Neural progenitor cell (in vitro differentiated cells): ENCODE results near the gene OR2V2. TPM values are rescaled to one million over a fixed set of nuclear protein-coding genes. Genes with fewer than 3 reads are reported as not detected.

Source experiments
- DNase-seq: peaks from one replicate; pipeline ENCODE4 v3.0.0-alpha.2; 2016; ENCODE audit warnings: low spot score
- H2AFZ ChIP-seq: fragments of 200-600 bp; sonication (generic); replicated peaks from 2 replicates; pipeline ENCODE4 v1.6.1; 2016; ENCODE audit warnings: antibody characterized with exemption
- H3F3A ChIP-seq: fragments of 200-600 bp; sonication (generic); 2 replicates; pipeline ENCODE4 v1.6.1; 2016; ENCODE audit warnings: antibody characterized with exemption, low read depth
- H3K27ac ChIP-seq: fragments of 200-600 bp; sonication (generic); 2 replicates; pipeline ENCODE4 v1.5.1; 2016; ENCODE audit warnings: mild to moderate bottlenecking
- H3K27me3 ChIP-seq: fragments of 200-600 bp; sonication (generic); 2 replicates; pipeline ENCODE4 v1.6.1; 2016; ENCODE audit warnings: mild to moderate bottlenecking, moderate library complexity
- H3K36me3 ChIP-seq: fragments of 200-600 bp; sonication (generic); 2 replicates; pipeline ENCODE4 v1.5.1; 2016
- H3K4me1 ChIP-seq: fragments of 200-600 bp; sonication (generic); 2 replicates; pipeline ENCODE4 v1.6.1; 2016; ENCODE audit warnings: mixed run types
- H3K4me2 ChIP-seq: fragments of 200-600 bp; sonication (generic); 2 replicates; pipeline ENCODE4 v1.6.1; 2016
- H3K4me3 ChIP-seq: fragments of 200-600 bp; sonication (generic); 2 replicates; pipeline ENCODE4 v1.5.1; 2016
- H3K79me2 ChIP-seq: fragments of 200-600 bp; sonication (generic); 2 replicates; pipeline ENCODE4 v1.6.1; 2016; ENCODE audit warnings: low read depth
- H3K9ac ChIP-seq: fragments of 200-600 bp; sonication (generic); 2 replicates; pipeline ENCODE4 v1.6.1; 2016
- H3K9me3 ChIP-seq: fragments of 200-600 bp; sonication (generic); 2 replicates; pipeline ENCODE4 v1.5.1; 2016; ENCODE audit warnings: low read depth
- H4K20me1 ChIP-seq: fragments of 200-600 bp; sonication (generic); 2 replicates; pipeline ENCODE4 v1.6.1; 2016; ENCODE audit warnings: low read depth
- H3K27ac Mint-ChIP-seq: 3 replicates; pipeline ENCODE4 v1.8.0; 2021; ENCODE audit warnings: mixed read lengths
- H3K27me3 Mint-ChIP-seq: 2 replicates; pipeline ENCODE4 v1.8.0; 2022; ENCODE audit warnings: low read depth, mild to moderate bottlenecking, inconsistent platforms, moderate library complexity, mixed read lengths; ENCODE audit not compliant: insufficient read depth
- H3K36me3 Mint-ChIP-seq: 3 replicates; pipeline ENCODE4 v1.8.0; 2021; ENCODE audit warnings: mixed read lengths
- H3K4me1 Mint-ChIP-seq: 3 replicates; pipeline ENCODE4 v1.8.0; 2021; ENCODE audit warnings: mixed read lengths
- H3K4me3 Mint-ChIP-seq: 3 replicates; pipeline ENCODE4 v1.8.0; 2021; ENCODE audit warnings: mild to moderate bottlenecking, moderate library complexity, mixed read lengths
- H3K9me3 Mint-ChIP-seq: 3 replicates; pipeline ENCODE4 v1.8.0; 2020; ENCODE audit warnings: mixed read lengths
- EZH2 ChIP-seq: fragments of 200-600 bp; sonication (generic); IDR thresholded peaks from 2 replicates; pipeline ENCODE4 v1.6.1; 2017; ENCODE audit warnings: antibody characterized with exemption, mild to moderate bottlenecking, moderate library complexity
- EZH2phosphoT487 ChIP-seq: fragments of 200-600 bp; sonication (generic); IDR thresholded peaks from 2 replicates; pipeline ENCODE4 v1.6.1; 2017; ENCODE audit warnings: antibody characterized with exemption
- total RNA-seq: library from RNA; depleted of rRNA; stranded (reverse); fragments of >200 nt; gene quantifications from 2 replicates; pipeline ENCODE4 v1.2.3, GENCODE V29; 2015; ENCODE audit warnings: low replicate concordance
- TF ChIP-seq, protein P1 (sequence below): fragments of 200-600 bp; sonication (generic); IDR thresholded peaks from 2 replicates; pipeline ENCODE4 v1.5.1; 2017; ENCODE audit warnings: antibody characterized with exemption, mild to moderate bottlenecking

The OR2V2 gene
- total RNA-seq, 1 donor from 2014 or later, result not detected

- peak; percentile 53 for DNase-seq
- Histone ChIP-seq H3K27ac (no peak overlapping the region), H3K9me3 (no peaks in the 10 kb centered on the region), H3K4me1 (peaks cover 2% of the 10 kb centered on the region), H3K27me3 (peaks cover 45% of the 10 kb centered on the region), H3K9ac (no peak overlapping the region), H3F3A (peaks cover 16% of the 10 kb centered on the region), H3K79me2 (no peaks in the 10 kb centered on the region), H3K36me3 (no peaks in the 10 kb centered on the region), H2AFZ (no peak overlapping the region), H4K20me1 (peaks cover 25% of the 10 kb centered on the region), H3K4me2 (peak overlapping the region; percentile 97), H3K4me3 (peak overlapping the region; percentile 88)
- Mint-ChIP-seq H3K27me3 (peaks cover 49% of the 10 kb centered on the region), H3K4me3 (peak overlapping the region; percentile 99), H3K4me1 (peaks cover 31% of the 10 kb centered on the region), H3K36me3 (peaks cover 8% of the 10 kb centered on the region), H3K27ac (no peak overlapping the region), H3K9me3 (peaks cover 22% of the 10 kb centered on the region)
- TF ChIP-seq, protein P1, sequence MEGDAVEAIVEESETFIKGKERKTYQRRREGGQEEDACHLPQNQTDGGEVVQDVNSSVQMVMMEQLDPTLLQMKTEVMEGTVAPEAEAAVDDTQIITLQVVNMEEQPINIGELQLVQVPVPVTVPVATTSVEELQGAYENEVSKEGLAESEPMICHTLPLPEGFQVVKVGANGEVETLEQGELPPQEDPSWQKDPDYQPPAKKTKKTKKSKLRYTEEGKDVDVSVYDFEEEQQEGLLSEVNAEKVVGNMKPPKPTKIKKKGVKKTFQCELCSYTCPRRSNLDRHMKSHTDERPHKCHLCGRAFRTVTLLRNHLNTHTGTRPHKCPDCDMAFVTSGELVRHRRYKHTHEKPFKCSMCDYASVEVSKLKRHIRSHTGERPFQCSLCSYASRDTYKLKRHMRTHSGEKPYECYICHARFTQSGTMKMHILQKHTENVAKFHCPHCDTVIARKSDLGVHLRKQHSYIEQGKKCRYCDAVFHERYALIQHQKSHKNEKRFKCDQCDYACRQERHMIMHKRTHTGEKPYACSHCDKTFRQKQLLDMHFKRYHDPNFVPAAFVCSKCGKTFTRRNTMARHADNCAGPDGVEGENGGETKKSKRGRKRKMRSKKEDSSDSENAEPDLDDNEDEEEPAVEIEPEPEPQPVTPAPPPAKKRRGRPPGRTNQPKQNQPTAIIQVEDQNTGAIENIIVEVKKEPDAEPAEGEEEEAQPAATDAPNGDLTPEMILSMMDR, result no peak
- TF ChIP-seq EZH2 (peak; percentile 74), EZH2phosphoT487 (peak; percentile 84)
These were observed 42.8 kb downstream of the OR2V2 start for GRCh38 chr5:181189962-181190710.

DNA sequence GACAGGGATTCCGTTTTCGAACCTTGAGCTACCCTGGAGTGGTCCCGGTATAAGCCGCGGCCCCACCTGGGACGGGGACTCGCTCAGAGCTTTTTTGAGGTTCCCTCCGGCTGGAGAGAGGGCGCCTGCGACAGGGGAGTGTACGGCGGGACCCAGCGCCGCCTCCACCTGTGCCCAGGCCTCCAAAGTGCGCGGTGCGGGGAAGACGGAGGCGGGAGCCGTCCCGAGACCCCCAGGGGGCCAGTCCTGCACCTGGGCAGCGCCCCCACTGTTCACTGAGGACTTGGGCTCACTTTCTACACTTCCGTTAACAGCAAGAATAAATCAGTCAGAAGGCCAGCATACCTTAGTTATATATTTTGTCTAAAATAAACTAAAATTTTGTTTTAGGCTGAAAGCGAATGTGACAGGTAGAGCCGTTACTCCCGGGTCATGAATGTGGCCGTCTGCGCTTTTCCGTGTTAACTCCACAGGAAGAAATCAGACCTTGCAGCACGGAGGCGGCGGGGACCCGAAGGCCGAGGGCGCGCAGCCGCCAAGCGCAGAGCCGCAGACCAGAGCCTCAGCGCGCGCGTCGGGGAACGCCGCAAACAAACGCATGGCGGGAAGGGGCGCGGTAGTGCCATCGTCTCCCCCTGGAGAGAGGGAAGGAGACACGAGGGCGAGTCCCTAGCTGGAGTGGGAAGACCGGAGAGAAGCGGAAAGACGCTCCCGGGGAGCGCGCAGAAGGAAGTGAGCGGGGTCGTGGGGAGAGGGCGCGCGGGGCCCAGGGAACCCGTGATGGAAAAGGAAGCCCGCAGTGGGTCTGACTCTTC, 43.5 kb downstream of the OR2V2 start:
- Mint-ChIP-seq H3K9me3 (peaks cover 22% of the 10 kb centered on the region), H3K36me3 (peaks cover 8% of the 10 kb centered on the region), H3K4me3 (peak overlapping the region; percentile 99), H3K4me1 (peaks cover 31% of the 10 kb centered on the region), H3K27ac (peak overlapping the region; percentile 97), H3K27me3 (peaks cover 49% of the 10 kb centered on the region)
- peak; percentile 80 for DNase-seq
- Histone ChIP-seq H3K4me3 (peak overlapping the region; percentile 88), H3K4me2 (peak overlapping the region; percentile 97), H2AFZ (peak overlapping the region; percentile 78), H3F3A (peaks cover 16% of the 10 kb centered on the region), H4K20me1 (peaks cover 25% of the 10 kb centered on the region), H3K4me1 (peaks cover 2% of the 10 kb centered on the region), H3K36me3 (no peaks in the 10 kb centered on the region), H3K79me2 (no peaks in the 10 kb centered on the region), H3K9me3 (no peaks in the 10 kb centered on the region), H3K27ac (no peak overlapping the region), H3K9ac (no peak overlapping the region), H3K27me3 (peaks cover 45% of the 10 kb centered on the region)
- TF ChIP-seq EZH2, result peak; percentile 91
- peak; percentile 71 for TF ChIP-seq EZH2phosphoT487
- TF ChIP-seq, protein P1, result peak; percentile 33

DNA sequence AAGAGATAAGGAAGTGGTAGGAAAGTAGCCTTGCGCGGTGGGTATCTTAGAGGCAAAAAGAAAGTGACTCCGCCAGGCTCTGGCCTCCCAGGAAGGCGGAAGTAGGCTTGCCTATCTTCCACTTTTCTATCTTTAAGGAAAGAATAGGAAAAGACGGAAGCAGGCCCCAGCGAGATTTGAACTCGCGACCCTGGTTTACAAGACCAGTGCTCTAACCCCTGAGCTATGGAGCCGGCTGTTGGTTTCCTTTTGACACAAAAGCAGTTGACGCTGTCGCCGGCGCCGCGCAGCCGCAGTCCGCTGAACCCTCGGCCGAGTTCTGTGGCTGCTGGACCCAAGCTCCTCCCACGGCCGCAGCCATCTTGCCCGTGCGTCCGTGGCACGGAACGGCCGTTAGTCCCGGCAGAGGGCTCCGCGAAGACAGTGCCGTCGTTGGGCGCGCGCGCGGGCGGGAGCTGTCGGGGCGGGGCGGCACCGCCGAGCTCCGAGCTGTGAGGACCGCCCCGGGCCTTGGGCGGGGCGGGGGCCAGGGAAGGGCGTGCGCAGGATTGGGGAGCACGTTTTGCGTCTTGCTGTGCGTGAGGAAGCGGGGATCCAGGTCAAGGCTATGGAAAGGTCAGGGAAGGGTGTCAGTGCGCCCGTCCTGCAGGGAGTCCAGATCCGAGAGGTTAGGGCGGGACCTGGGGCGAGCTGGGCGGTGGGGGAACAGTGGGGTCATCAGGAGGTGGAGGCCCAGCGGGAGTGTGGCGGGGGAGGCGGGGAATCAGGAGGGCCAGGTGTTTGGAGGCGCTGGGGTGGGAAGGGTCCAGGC, 44.3 kb downstream of the OR2V2 start:
- Mint-ChIP-seq H3K27me3 (peaks cover 51% of the 10 kb centered on the region), H3K4me3 (peak overlapping the region; percentile 99), H3K36me3 (peaks cover 8% of the 10 kb centered on the region), H3K9me3 (peaks cover 22% of the 10 kb centered on the region), H3K27ac (peak overlapping the region; percentile 97), H3K4me1 (peaks cover 31% of the 10 kb centered on the region)
- Histone ChIP-seq H3K9me3 (no peaks in the 10 kb centered on the region), H3K27me3 (peaks cover 45% of the 10 kb centered on the region), H4K20me1 (peaks cover 25% of the 10 kb centered on the region), H3K4me2 (peak overlapping the region; percentile 97), H3K27ac (no peak overlapping the region), H2AFZ (peak overlapping the region; percentile 78), H3K4me1 (peaks cover 2% of the 10 kb centered on the region), H3F3A (peaks cover 16% of the 10 kb centered on the region), H3K36me3 (no peaks in the 10 kb centered on the region), H3K79me2 (no peaks in the 10 kb centered on the region), H3K4me3 (peak overlapping the region; percentile 88), H3K9ac (no peak overlapping the region)
- TF ChIP-seq EZH2phosphoT487 (no peak), EZH2 (no peak)
- TF ChIP-seq, protein P1, result no peak
- peak; percentile 97 for DNase-seq
